Esophagus muscularis mucosa (tissue), 4 donors: ENCODE measurements around the gene THSD7A. TPM values are rescaled to one million over a fixed set of nuclear protein-coding genes. Genes with fewer than 3 reads are reported as not detected.

Experiments used
- DNase-seq: peaks from one replicate; pipeline ENCODE4 v3.0.0-alpha.2; 2017; ENCODE audit errors: extremely low spot score
- H3K27ac ChIP-seq, 4 donors: fragments of 200-600 bp; sonication (generic); replicated peaks in 1 of 4; 1 replicate in 3 of 4; 2 replicates in 1 of 4; pipeline ENCODE4 v1.5.1; 2016 to 2019; ENCODE audit warnings: mild to moderate bottlenecking in 1 of 4
- H3K27me3 ChIP-seq, 4 donors: fragments of 200-600 bp; sonication (generic); one replicate each; pipeline versions ENCODE4 v1.5.1 to v1.6.0; 2016 to 2019
- H3K36me3 ChIP-seq, 4 donors: fragments of 200-600 bp; sonication (generic); one replicate each; pipeline ENCODE4 v1.5.1; 2016 to 2019
- H3K4me1 ChIP-seq, 4 donors: fragments of 200-600 bp; sonication (generic); one replicate each; pipeline ENCODE4 v1.5.1; 2016 to 2019
- H3K4me3 ChIP-seq, 4 donors: fragments of 200-600 bp; sonication (generic); 1 replicate in 2 of 4; 2 replicates in 2 of 4; pipeline ENCODE4 v1.5.1; 2016 to 2019; ENCODE audit warnings: mild to moderate bottlenecking in 4 of 4, moderate library complexity in 1 of 4
- H3K9me3 ChIP-seq, 4 donors: fragments of 200-600 bp; sonication (generic); 1 replicate in 3 of 4; 2 replicates in 1 of 4; pipeline ENCODE4 v1.5.1; 2016 to 2019
- EP300 ChIP-seq: sonication (generic); formaldehyde crosslinking; IDR thresholded peaks from one replicate; pipeline ENCODE4 v1.6.1; 2017; ENCODE audit warnings: antibody characterized with exemption
- POLR2A ChIP-seq: fragments of 450-650 bp; IDR thresholded peaks from one replicate; pipeline ENCODE4 v1.6.1; 2017; ENCODE audit warnings: antibody characterized with exemption, moderate library complexity, mild to moderate bottlenecking, low read depth
- POLR2AphosphoS5 ChIP-seq, 2 donors: sonication (generic); formaldehyde crosslinking; IDR thresholded peaks; one replicate each; pipeline ENCODE4 v1.6.1; 2017; ENCODE audit warnings: antibody characterized with exemption in 2 of 2
- WGBS: methylation state at CpG from one replicate; pipeline ENCODE4 v1.1.5; 2018; 5-methylcytosine and 5-hydroxymethylcytosine counted together
- intact Hi-C: fragments of 100-400 bp; cut with DNase I; formaldehyde crosslinking; loops from one replicate; pipeline ENCODE4 v1.15.1; 2023
- total RNA-seq, 4 donors: library from RNA; depleted of rRNA; stranded (reverse); fragments of >200 nt; gene quantifications; one replicate each; pipeline versions ENCODE4 v1.1.0 to v1.2.1, GENCODE V29; 2016
- TF ChIP-seq, protein P1 (sequence below), 3 experiments: fragments of 200-600 bp in 2 of 3; fragments of 450-650 bp in 1 of 3; sonication (generic) in 2 of 3; IDR thresholded peaks; one replicate each; pipeline ENCODE4 v1.5.1; 2017 to 2019; ENCODE audit warnings: antibody characterized with exemption in 3 of 3, mild to moderate bottlenecking in 2 of 3, moderate library complexity in 1 of 3

THSD7A gene
- total RNA-seq, 4 donors from 2014 or later = 1.2 to 3.8 (median 2.8) TPM

DNA sequence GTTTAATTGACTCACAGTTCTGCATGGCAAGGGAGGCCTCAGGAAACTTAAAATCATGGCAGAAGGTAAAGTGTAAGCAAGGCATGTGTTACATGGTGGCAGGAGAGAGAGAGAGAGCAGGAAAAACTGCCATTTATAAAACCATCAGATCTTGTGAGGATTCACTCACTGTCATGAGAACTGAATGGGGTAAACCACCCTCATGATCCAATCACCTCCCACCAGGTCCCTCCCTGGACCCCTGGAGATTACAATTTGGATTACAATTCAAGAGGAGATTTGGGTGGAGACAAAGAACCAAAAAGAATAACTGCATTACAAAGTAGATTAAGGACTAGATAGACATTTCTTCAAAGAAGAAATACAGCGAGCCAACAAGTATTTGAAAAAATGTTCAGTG is 324.1 kb downstream of the THSD7A start:
- Histone ChIP-seq H3K4me1 (no peaks in the 10 kb centered on the region), H3K27ac (no peak overlapping the region), H3K4me3 (no peak overlapping the region), H3K36me3 (no peaks in the 10 kb centered on the region), H3K9me3 (peaks cover 0 to 3% (median 0%) of the 10 kb centered on the region in 4 donors), H3K27me3 (no peaks in the 10 kb centered on the region)
- no peak for TF ChIP-seq POLR2A
- TF ChIP-seq, protein P1, sequence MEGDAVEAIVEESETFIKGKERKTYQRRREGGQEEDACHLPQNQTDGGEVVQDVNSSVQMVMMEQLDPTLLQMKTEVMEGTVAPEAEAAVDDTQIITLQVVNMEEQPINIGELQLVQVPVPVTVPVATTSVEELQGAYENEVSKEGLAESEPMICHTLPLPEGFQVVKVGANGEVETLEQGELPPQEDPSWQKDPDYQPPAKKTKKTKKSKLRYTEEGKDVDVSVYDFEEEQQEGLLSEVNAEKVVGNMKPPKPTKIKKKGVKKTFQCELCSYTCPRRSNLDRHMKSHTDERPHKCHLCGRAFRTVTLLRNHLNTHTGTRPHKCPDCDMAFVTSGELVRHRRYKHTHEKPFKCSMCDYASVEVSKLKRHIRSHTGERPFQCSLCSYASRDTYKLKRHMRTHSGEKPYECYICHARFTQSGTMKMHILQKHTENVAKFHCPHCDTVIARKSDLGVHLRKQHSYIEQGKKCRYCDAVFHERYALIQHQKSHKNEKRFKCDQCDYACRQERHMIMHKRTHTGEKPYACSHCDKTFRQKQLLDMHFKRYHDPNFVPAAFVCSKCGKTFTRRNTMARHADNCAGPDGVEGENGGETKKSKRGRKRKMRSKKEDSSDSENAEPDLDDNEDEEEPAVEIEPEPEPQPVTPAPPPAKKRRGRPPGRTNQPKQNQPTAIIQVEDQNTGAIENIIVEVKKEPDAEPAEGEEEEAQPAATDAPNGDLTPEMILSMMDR (IDR thresholded peaks at IDR 0.05) = no peak
- TF ChIP-seq POLR2AphosphoS5 (IDR thresholded peaks at IDR 0.05) = no peak
- no peak for TF ChIP-seq EP300
- 93% methylated on average over 1 of the region's 1 CpG for WGBS
- intact Hi-C loops = no loop called here
- no peak for DNase-seq

DNA sequence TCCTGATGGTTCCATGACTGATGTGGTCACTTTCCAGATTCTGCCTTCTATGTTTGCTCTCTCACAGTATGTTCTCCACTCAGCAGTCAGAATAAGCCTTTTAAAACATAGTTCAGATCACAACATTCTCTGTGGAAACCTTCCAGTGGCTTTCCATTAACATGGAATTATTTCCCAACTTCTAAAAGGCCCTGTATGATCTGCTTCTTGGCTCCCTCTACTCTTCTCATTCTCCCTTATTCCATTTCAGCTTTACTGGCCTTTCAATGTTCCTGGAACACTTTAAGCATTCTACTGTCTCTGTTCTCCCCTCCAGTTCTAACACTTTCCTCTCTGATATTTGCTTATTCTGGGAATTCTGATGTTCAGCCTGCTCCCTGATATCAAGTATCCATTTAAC is 325.6 kb downstream of the THSD7A start:
- Histone ChIP-seq H3K9me3 (peaks cover 0 to 12% (median 10%) of the 10 kb centered on the region in 4 donors), H3K4me3 (no peak overlapping the region), H3K36me3 (no peaks in the 10 kb centered on the region), H3K27me3 (no peaks in the 10 kb centered on the region), H3K27ac (no peak overlapping the region), H3K4me1 (no peaks in the 10 kb centered on the region)
- no peak for TF ChIP-seq EP300
- TF ChIP-seq POLR2AphosphoS5 (IDR thresholded peaks at IDR 0.05) = no peak
- TF ChIP-seq POLR2A = no peak
- TF ChIP-seq, protein P1 (IDR thresholded peaks at IDR 0.05) = no peak
- no peak for DNase-seq
- intact Hi-C loops = no loop called here

DNA sequence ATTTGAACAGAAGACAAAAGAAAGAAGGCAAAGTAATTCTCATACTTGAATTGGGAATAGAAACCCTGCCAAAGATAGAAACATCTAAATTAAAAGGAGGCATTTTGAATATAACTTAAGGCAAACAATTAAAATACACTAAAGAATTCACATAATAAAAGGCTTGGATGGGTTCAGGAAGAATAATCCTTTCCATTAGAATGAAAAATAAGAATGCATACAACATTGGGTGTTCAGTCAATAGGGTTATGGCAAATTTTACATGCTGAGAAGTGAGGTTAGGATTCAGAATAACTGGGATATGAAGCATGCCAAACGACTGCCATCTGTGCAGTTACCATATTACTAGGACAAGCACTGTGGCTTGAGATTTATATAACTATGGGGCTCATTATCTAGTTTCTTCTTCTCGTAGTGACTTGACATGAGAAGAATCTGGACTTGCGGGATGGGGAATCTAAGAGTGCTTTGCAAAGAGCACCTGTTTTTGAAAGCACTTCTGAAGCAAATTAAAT is 326.5 kb downstream of the THSD7A start:
- WGBS = 75% methylated on average over 3 of the region's 3 CpGs
- H3K27ac ChIP-seq = no peak overlapping the region
- no peaks in the 10 kb centered on the region for H3K4me1 ChIP-seq
- DNase-seq = no peak
- H3K36me3 ChIP-seq = no peaks in the 10 kb centered on the region
- H3K4me3 ChIP-seq = no peak overlapping the region
- no peaks in the 10 kb centered on the region for H3K27me3 ChIP-seq
- intact Hi-C loops = no loop called here
- no peak for TF ChIP-seq EP300
- TF ChIP-seq, protein P1 (IDR thresholded peaks at IDR 0.05) = no peak
- no peak for TF ChIP-seq POLR2AphosphoS5 (IDR thresholded peaks at IDR 0.05)
- TF ChIP-seq POLR2A = no peak
- peaks cover 0 to 17% (median 15%) of the 10 kb centered on the region in 4 donors for H3K9me3 ChIP-seq

DNA sequence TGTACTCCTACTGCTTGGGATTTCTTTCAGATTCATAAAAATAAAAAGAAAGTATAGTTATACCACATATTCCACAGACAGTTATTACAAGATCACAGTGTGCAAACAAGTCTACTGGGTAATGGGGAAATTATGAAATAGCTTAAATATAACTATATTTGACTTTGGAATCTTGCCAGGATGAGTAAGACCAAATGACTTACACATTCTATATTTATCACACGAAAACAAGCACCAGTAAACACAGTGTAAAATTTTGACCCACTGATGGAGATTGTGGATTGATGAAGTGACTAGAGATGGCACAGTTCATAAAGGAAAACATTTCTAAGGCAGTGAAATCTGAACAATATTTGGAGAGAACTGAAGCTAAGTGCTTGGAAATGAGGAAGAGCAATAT is 339.7 kb downstream of the THSD7A start:
- H3K4me1 ChIP-seq = no peaks in the 10 kb centered on the region
- H3K27me3 ChIP-seq = no peaks in the 10 kb centered on the region
- WGBS = 64% methylated on average over 1 of the region's 1 CpG
- intact Hi-C loops = no loop called here
- no peak for DNase-seq
- H3K36me3 ChIP-seq = no peaks in the 10 kb centered on the region
- H3K27ac ChIP-seq = no peak overlapping the region
- no peaks in the 10 kb centered on the region for H3K9me3 ChIP-seq
- no peak overlapping the region for H3K4me3 ChIP-seq
- no peak for TF ChIP-seq EP300
- TF ChIP-seq, protein P1 (IDR thresholded peaks at IDR 0.05) = no peak
- no peak for TF ChIP-seq POLR2AphosphoS5 (IDR thresholded peaks at IDR 0.05)

DNA sequence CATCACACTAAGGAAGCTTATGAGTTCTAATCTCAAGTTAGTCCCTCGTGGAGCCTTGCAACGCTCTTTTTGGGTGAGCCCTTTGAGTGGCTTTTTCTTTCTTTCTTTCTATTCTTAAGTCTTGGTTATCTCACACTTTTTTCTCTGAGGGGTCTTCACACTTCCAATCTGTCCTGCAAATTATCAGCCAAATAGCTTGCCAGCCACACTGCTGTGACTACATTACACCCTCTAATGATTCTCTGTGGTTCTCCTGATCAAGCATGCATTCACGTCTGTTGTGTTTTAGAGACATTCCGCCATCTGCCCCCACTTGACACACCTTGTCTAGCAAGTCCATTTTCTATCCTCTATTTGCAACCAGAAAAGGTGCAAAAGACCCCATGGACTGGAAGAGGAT is 340.2 kb downstream of the THSD7A start:
- Histone ChIP-seq H3K9me3 (no peaks in the 10 kb centered on the region), H3K4me3 (no peak overlapping the region), H3K27me3 (no peaks in the 10 kb centered on the region), H3K36me3 (no peaks in the 10 kb centered on the region), H3K4me1 (no peaks in the 10 kb centered on the region), H3K27ac (no peak overlapping the region)
- intact Hi-C loops = no loop called here
- WGBS = 79% methylated on average over 4 of the region's 4 CpGs
- no peak for DNase-seq
- TF ChIP-seq, protein P1 (IDR thresholded peaks at IDR 0.05) = no peak
